K562 (cell line): ENCODE results near the gene GCK. TPM values are rescaled to one million over a fixed set of nuclear protein-coding genes. Genes with fewer than 3 reads are reported as not detected.
A peak's percentile ranks its signal among the peaks of the same experiment; 100 is the strongest.

Experiments
- ATAC-seq: fragments of 200-7000 bp; cut with Tn5 transposase; 3 replicates; pipeline ENCODE4 v1.9.1; 2020; ENCODE audit warnings: moderate library complexity
- BruUV-seq: library from RNA; stranded (reverse); fragments of 400-500 nt; replicated peaks from 2 replicates; lab custom pipeline; 2021; lab: Mats Ljungman, UMichigan
- CTCF ChIA-PET: fragments of 300-600 bp; formaldehyde crosslinking; extraction: SDS; loops from one replicate; lab custom pipeline; 2021; ENCODE audit warnings: low intra/inter-chr PET ratio; lab: Yijun Ruan, JAX
- POLR2A ChIA-PET: fragments of 300-600, 350-650 bp; sonication (Branson Sonifier 250); formaldehyde crosslinking; extraction: SDS; loops from one replicate; lab custom pipeline; 2021; ENCODE audit warnings: antibody characterized with exemption, inconsistent platforms; lab: Yijun Ruan, JAX
- DNase-seq, 4 experiments: peaks; one replicate each; pipeline versions ENCODE4 v3.0.0 to v3.0.0-alpha.2; 2011 to 2018; ENCODE audit warnings: low spot score in 3 of 4, mixed read lengths in 3 of 4; ENCODE audit errors: extremely low read depth in 1 of 4
- FAIRE-seq: peaks from 2 replicates; lab custom pipeline; 2011; peaks lifted over from hg19 to GRCh38; lab: Jason Lieb, UNC
- H2AFZ ChIP-seq: 2 replicates; pipeline ENCODE4 v1.6.0; 2011; ENCODE audit warnings: low read depth, low read length, control low read depth, inconsistent platforms
- H3K27ac ChIP-seq: fragments of 200-600 bp; 3 replicates; pipeline ENCODE4 v1.8.0; 2011; ENCODE audit warnings: low read depth, mild to moderate bottlenecking, control low read depth, inconsistent platforms, low read length, moderate library complexity, mixed read lengths; ENCODE audit errors: extremely low read depth
- H3K27me3 ChIP-seq, 2 experiments: fragments of 300-600 bp in 1 of 2; 2 replicates in 1 of 2; 3 replicates in 1 of 2; pipeline versions ENCODE4 v1.6.0 to v1.8.0; 2011; ENCODE audit warnings: inconsistent platforms in 2 of 2, low read length in 2 of 2, mild to moderate bottlenecking in 1 of 2, mixed read lengths in 1 of 2, moderate library complexity in 1 of 2; ENCODE audit not compliant: control insufficient read depth in 2 of 2, insufficient read depth in 2 of 2
- H3K36me3 ChIP-seq: fragments of 300-600 bp; 3 replicates; pipeline ENCODE4 v1.8.0; 2011; ENCODE audit warnings: mild to moderate bottlenecking, low read length, inconsistent platforms; ENCODE audit not compliant: control insufficient read depth, insufficient read depth
- H3K4me1 ChIP-seq, 2 experiments: fragments of 200-600 bp in 1 of 2; replicated peaks in 1 of 2; 2 replicates in 1 of 2; 3 replicates in 1 of 2; pipeline versions ENCODE4 v1.5.1 to v1.8.0; 2011; ENCODE audit warnings: inconsistent platforms in 2 of 2, low read length in 2 of 2, mild to moderate bottlenecking in 1 of 2, mixed read lengths in 1 of 2, moderate library complexity in 1 of 2; ENCODE audit not compliant: control insufficient read depth in 2 of 2, insufficient read depth in 2 of 2
- H3K4me2 ChIP-seq: 2 replicates; pipeline ENCODE4 v1.6.1; 2011; ENCODE audit warnings: low read length, control low read depth, inconsistent platforms, mixed read lengths; ENCODE audit not compliant: insufficient read depth
- H3K4me3 ChIP-seq: fragments of 200-600 bp; sonication (generic), shearing (Covaris generic); 2 replicates; pipeline ENCODE4 v1.5.1; 2016; ENCODE audit warnings: control low read depth, inconsistent platforms
- H3K79me2 ChIP-seq: fragments of 200-600 bp; 3 replicates; pipeline ENCODE4 v1.8.0; 2011; ENCODE audit warnings: low read length, inconsistent platforms; ENCODE audit not compliant: control insufficient read depth, insufficient read depth
- H3K9ac ChIP-seq, 2 experiments: 2 replicates each; pipeline versions ENCODE4 v1.6.0 to v1.6.1; 2011; ENCODE audit warnings: low read depth in 2 of 2, low read length in 2 of 2, control low read depth in 1 of 2, inconsistent platforms in 1 of 2, mild to moderate bottlenecking in 1 of 2, mixed read lengths in 1 of 2; ENCODE audit not compliant: insufficient read depth in 1 of 2
- H3K9me1 ChIP-seq: one replicate; pipeline ENCODE4 v1.6.0; 2011; ENCODE audit warnings: inconsistent platforms, mild to moderate bottlenecking, low read length, moderate library complexity; ENCODE audit not compliant: control insufficient read depth, insufficient read depth
- H3K9me3 ChIP-seq: replicated peaks from 2 replicates; pipeline ENCODE4 v1.5.1; 2011; ENCODE audit warnings: low read depth, low read length, inconsistent platforms; ENCODE audit not compliant: control insufficient read depth, insufficient read depth
- H4K20me1 ChIP-seq: replicated peaks from 2 replicates; pipeline ENCODE4 v1.6.1; 2011; ENCODE audit warnings: low read length, inconsistent platforms, mixed read lengths; ENCODE audit not compliant: control insufficient read depth, insufficient read depth
- CHD1 ChIP-seq: fragments of 200-600 bp; sonication (generic); IDR thresholded peaks from one replicate; pipeline ENCODE4 v1.6.1; 2012; ENCODE audit warnings: mild to moderate bottlenecking, moderate library complexity, low read length, inconsistent platforms
- DLX4 ChIP-seq: fragments of 250-450 bp; sonication (Bioruptor Pico); IDR thresholded peaks from 2 replicates; pipeline ENCODE4 v1.6.1; 2021; ENCODE audit warnings: mild to moderate bottlenecking
- EGR1 ChIP-seq: fragments of 450-650 bp; conservative IDR thresholded peaks from 2 replicates; pipeline ENCODE4 v1.6.1; 2017; ENCODE audit warnings: mild to moderate bottlenecking
- FOSL1 ChIP-seq: fragments of 200-800 bp; sonication (Bioruptor generic); conservative IDR thresholded peaks from 2 replicates; pipeline ENCODE4 v1.6.1; 2016; ENCODE audit warnings: missing genetic modification characterization, missing compliant biosample characterization
- HBP1 ChIP-seq: fragments of 450-650 bp; formaldehyde crosslinking; IDR thresholded peaks from 2 replicates; pipeline ENCODE4 v1.4.0; 2022; ENCODE audit warnings: missing genetic modification characterization
- HLTF ChIP-seq: fragments of 450-650 bp; IDR thresholded peaks from 2 replicates; pipeline ENCODE4 v1.6.1; 2016
- KAT8 ChIP-seq: fragments of 450-650 bp; IDR thresholded peaks from 2 replicates; pipeline ENCODE4 v1.6.1; 2016; ENCODE audit warnings: low read depth, mild to moderate bottlenecking
- LARP7 ChIP-seq: fragments of 450-650 bp; IDR thresholded peaks from 2 replicates; pipeline ENCODE4 v1.6.1; 2016
- MTA3 ChIP-seq: fragments of 450-650 bp; formaldehyde crosslinking; IDR thresholded peaks from 2 replicates; pipeline ENCODE4 v1.6.1; 2017; ENCODE audit warnings: mild to moderate bottlenecking, borderline replicate concordance
- PATZ1 ChIP-seq: fragments of 250-450 bp; sonication (Bioruptor Pico); IDR thresholded peaks from 2 replicates; pipeline ENCODE4 v1.5.0; 2020; ENCODE audit warnings: mild to moderate bottlenecking, borderline replicate concordance
- SPI1 ChIP-seq: IDR thresholded peaks from 2 replicates; pipeline ENCODE4 v1.6.1; 2011; ENCODE audit warnings: low read depth, low read length, control low read depth, borderline replicate concordance
- THRB ChIP-seq: fragments of 450-650 bp; formaldehyde crosslinking; conservative IDR thresholded peaks from 2 replicates; pipeline ENCODE4 v1.4.0; 2022; ENCODE audit warnings: mild to moderate bottlenecking, missing genetic modification characterization
- ZKSCAN8 ChIP-seq: fragments of 200-800 bp; sonication (Bioruptor generic); IDR thresholded peaks from 2 replicates; pipeline ENCODE4 v1.6.1; 2016; ENCODE audit warnings: missing genetic modification characterization, missing compliant biosample characterization
- ZSCAN29 ChIP-seq: fragments of 450-650 bp; IDR thresholded peaks from 2 replicates; pipeline ENCODE4 v1.6.1; 2017
- WGBS: fragments of 100-300 bp; shearing (Covaris generic); methylation state at CpG from one replicate; pipeline ENCODE4 v1.1.6; 2016; ENCODE audit warnings: low coverage, mixed read lengths; ENCODE audit not compliant: insufficient coverage; ENCODE audit errors: missing lambda C conversion rate; 5-methylcytosine and 5-hydroxymethylcytosine counted together
- in situ Hi-C: fragments of 300-500 bp; cut with MboI; formaldehyde crosslinking; loops from 4 replicates; pipeline ENCODE4 v1.15.0; 2018; ENCODE audit warnings: inconsistent platforms, mixed read lengths
- intact Hi-C: fragments of 100-400 bp; cut with micrococcal nuclease; formaldehyde crosslinking; loops from 2 replicates; pipeline ENCODE4 v1.14.2; 2022
- polyA plus RNA-seq, 8 experiments: library from polyadenylated mRNA; depleted of rRNA in 4 of 8; stranded (reverse) in 5 of 8; unstranded in 3 of 8; fragments of >200 nt; fragmentation: Nextera tagmentation in 2 of 8; fragmentation: Illumina TruSeq in 1 of 8; extraction: Ambion mirVana in 2 of 8; extraction: Trizol in 1 of 8; gene quantifications; 2 replicates each; pipeline versions ENCODE4 v1.2.1 to v1.2.3, GENCODE V29; 2011 to 2014; ENCODE audit warnings: inconsistent platforms in 1 of 8, missing spikeins in 1 of 8
- total RNA-seq, 7 experiments: library from RNA; depleted of rRNA in 6 of 7; stranded (reverse); fragments of >200 nt in 6 of 7; fragmentation: Illumina TruSeq in 2 of 7; extraction: Trizol in 2 of 7; gene quantifications; 2 replicates each; pipeline versions ENCODE4 v1.2.1 to v1.2.3, GENCODE V29; 2011 to 2021; ENCODE audit warnings: low replicate concordance in 1 of 7

GCK gene
- total and polyA plus RNA-seq, 9 of the 15 experiments (the other 6 are each of a cell fraction or from before 2014, with no cell fraction given): 0.11 to 0.55 (median 0.16) TPM; not detected in 3

GRCh38 chr7:44184873-44185446 lies 4.3 kb downstream of the GCK start:
- POLR2A ChIA-PET: no interaction called here
- no peak for DNase-seq
- Histone ChIP-seq H3K27ac (no peak overlapping the region), H3K4me1 (no peaks in the 10 kb centered on the region), H3K9me1 (no peaks in the 10 kb centered on the region), H3K36me3 (no peaks in the 10 kb centered on the region), H3K9ac (0 out of 4 replicates have a peak overlapping the region, but pooled peaks of 1 of the 2 experiments have one; percentile 29), H3K4me3 (no peak overlapping the region), H3K27me3 (peaks cover 8 to 44% of the 10 kb centered on the region in 2 experiments; a peak in 3 of 5 replicates), H4K20me1 (no peaks in the 10 kb centered on the region), H3K79me2 (no peaks in the 10 kb centered on the region), H2AFZ (no peak overlapping the region), H3K9me3 (peaks cover 10% of the 10 kb centered on the region), H3K4me2 (no peak overlapping the region)
- no peak for ATAC-seq
- BruUV-seq: no TSS peak
- no peak for FAIRE-seq
- CTCF ChIA-PET: no interaction called here
- WGBS: no CpG with 5 or more reads among the region's 2 CpGs
- in situ Hi-C loops (no loop called here), intact Hi-C loops (no loop called here)
- peak; percentile 67 for TF ChIP-seq FOSL1 (tag)
- TF ChIP-seq HBP1: peak; percentile 61; the same call in 1 of the 2 replicates
- 0 out of 2 replicates have a peak, but pooled peaks have one; percentile 68 for TF ChIP-seq THRB (CRISPR knock-in tag)
- no peak for TF ChIP-seq CHD1
- TF ChIP-seq DLX4 (CRISPR knock-in tag): no peak
- 0 out of 2 replicates have a peak, but pooled peaks have one; percentile 28 for TF ChIP-seq LARP7
- no peak for TF ChIP-seq KAT8
- no peak for TF ChIP-seq HLTF
- no peak for TF ChIP-seq EGR1
- no peak for TF ChIP-seq MTA3
- TF ChIP-seq SPI1: peak; percentile 45; the same call in 1 of the 2 replicates
- no peak for TF ChIP-seq ZSCAN29
- no peak for TF ChIP-seq PATZ1
- TF ChIP-seq ZKSCAN8: no peak
- TF ChIP-seq, all 486 proteins: peak for 5
